HepG2 (cell line): ENCODE data around the gene ADGRD1. TPM values are rescaled to one million over a fixed set of nuclear protein-coding genes. Genes with fewer than 3 reads are reported as not detected.

Source experiments
- ATAC-seq: fragments of 200-7000 bp; cut with Tn5 transposase; 3 replicates; pipeline ENCODE4 v1.9.1; 2020; ENCODE audit warnings: mild to moderate bottlenecking, moderate library complexity
- BruUV-seq: library from RNA; stranded (reverse); fragments of 400-500 nt; replicated peaks from 2 replicates; lab custom pipeline; 2021; lab: Mats Ljungman, UMichigan
- CTCF ChIA-PET: fragments of 300-600 bp; formaldehyde crosslinking; extraction: SDS; loops from one replicate; lab custom pipeline; 2021; ENCODE audit warnings: low total read pairs, inconsistent platforms, low intra/inter-chr PET ratio; lab: Yijun Ruan, JAX
- POLR2A ChIA-PET: fragments of 350-600 bp; sonication (Branson Sonifier 250); formaldehyde crosslinking; loops from one replicate; lab custom pipeline; 2020; ENCODE audit warnings: antibody characterized with exemption, inconsistent platforms; lab: Yijun Ruan, JAX
- DNase-seq: peaks from one replicate; pipeline ENCODE4 v3.0.0-alpha.2; 2015; ENCODE audit warnings: low spot score
- FAIRE-seq: peaks from 3 replicates; lab custom pipeline; 2011; peaks lifted over from hg19 to GRCh38; lab: Jason Lieb, UNC
- H2AFZ ChIP-seq: one replicate; pipeline ENCODE4 v1.6.1; 2011; ENCODE audit warnings: low read length, inconsistent platforms
- H3K27ac ChIP-seq: fragments of 300-600 bp; 3 replicates; pipeline ENCODE4 v1.8.0; 2011; ENCODE audit warnings: mixed run types, mild to moderate bottlenecking, mixed read lengths, low read length, inconsistent platforms; ENCODE audit not compliant: insufficient read depth; ENCODE audit errors: extremely low read length
- H3K27me3 ChIP-seq, 2 experiments: fragments of 200-600 bp in 1 of 2; 2 replicates in 1 of 2; 3 replicates in 1 of 2; pipeline versions ENCODE4 v1.6.0 to v1.8.0; 2011; ENCODE audit warnings: low read length in 2 of 2, mild to moderate bottlenecking in 2 of 2, moderate library complexity in 2 of 2, inconsistent platforms in 1 of 2; ENCODE audit not compliant: insufficient read depth in 2 of 2, control insufficient read depth in 1 of 2
- H3K36me3 ChIP-seq, 2 experiments: fragments of 200-600 bp in 1 of 2; replicated peaks in 1 of 2; 2 replicates in 1 of 2; 3 replicates in 1 of 2; pipeline versions ENCODE4 v1.5.1 to v1.8.0; 2011; ENCODE audit warnings: low read length in 2 of 2, inconsistent platforms in 1 of 2; ENCODE audit not compliant: insufficient read depth in 2 of 2, control insufficient read depth in 1 of 2
- H3K4me1 ChIP-seq: 2 replicates; pipeline ENCODE4 v1.5.1; 2012; ENCODE audit warnings: low read length, inconsistent platforms; ENCODE audit not compliant: insufficient read depth
- H3K4me2 ChIP-seq: 2 replicates; pipeline ENCODE4 v1.6.0; 2011; ENCODE audit warnings: low read depth, low read length, inconsistent platforms
- H3K4me3 ChIP-seq, 3 experiments: fragments of 200-600 bp in 1 of 3; sonication (generic), shearing (Covaris generic) in 1 of 3; replicated peaks in 1 of 3; 2 replicates each; pipeline ENCODE4 v1.5.1; 2011 to 2016; ENCODE audit warnings: low read length in 3 of 3, inconsistent platforms in 2 of 3, low read depth in 2 of 3, mild to moderate bottlenecking in 2 of 3, control low read depth in 1 of 3, mixed read lengths in 1 of 3; ENCODE audit not compliant: insufficient read depth in 1 of 3
- H3K79me2 ChIP-seq: one replicate; pipeline ENCODE4 v1.6.1; 2011; ENCODE audit warnings: low read length, inconsistent platforms; ENCODE audit not compliant: insufficient read depth
- H3K9ac ChIP-seq: 2 replicates; pipeline ENCODE4 v1.6.0; 2011; ENCODE audit warnings: mild to moderate bottlenecking, low read depth, low read length, inconsistent platforms; ENCODE audit not compliant: insufficient read depth
- H3K9me3 ChIP-seq: 2 replicates; pipeline ENCODE4 v1.5.1; 2012; ENCODE audit warnings: mild to moderate bottlenecking, low read length
- H4K20me1 ChIP-seq: 2 replicates; pipeline ENCODE4 v1.6.0; 2011; ENCODE audit warnings: inconsistent platforms, mild to moderate bottlenecking, low read length, moderate library complexity; ENCODE audit not compliant: insufficient read depth
- AKAP8 ChIP-seq: sonication (generic); formaldehyde crosslinking; IDR thresholded peaks from 2 replicates; pipeline ENCODE4 v1.5.1; 2020; ENCODE audit warnings: mild to moderate bottlenecking, missing genetic modification reagents
- CAMTA2 ChIP-seq: sonication (generic); formaldehyde crosslinking; IDR thresholded peaks from 2 replicates; pipeline ENCODE4 v1.4.0; 2020; ENCODE audit warnings: mild to moderate bottlenecking, missing genetic modification reagents, borderline replicate concordance
- ESRRA ChIP-seq: sonication (generic); formaldehyde crosslinking; IDR thresholded peaks from 2 replicates; pipeline ENCODE4 v1.5.1; 2020; ENCODE audit warnings: mild to moderate bottlenecking, low read depth, missing genetic modification reagents
- FOXJ3 ChIP-seq: sonication (generic); formaldehyde crosslinking; IDR thresholded peaks from 2 replicates; pipeline ENCODE4 v1.4.0; 2020; ENCODE audit warnings: missing genetic modification reagents, mild to moderate bottlenecking, borderline replicate concordance
- HNF4G ChIP-seq, 2 experiments: sonication (generic) in 1 of 2; formaldehyde crosslinking in 1 of 2; IDR thresholded peaks; 2 replicates each; pipeline versions ENCODE4 v1.4.0 to v1.6.1; 2011 to 2020; ENCODE audit warnings: borderline replicate concordance in 2 of 2, low read depth in 2 of 2, mild to moderate bottlenecking in 2 of 2, low read length in 1 of 2, missing genetic modification reagents in 1 of 2, moderate library complexity in 1 of 2
- KLF16 ChIP-seq, 2 experiments: sonication (generic) in 1 of 2; formaldehyde crosslinking in 1 of 2; IDR thresholded peaks; 2 replicates each; pipeline versions ENCODE4 v1.6.1 to v1.8.0; 2016 to 2023; ENCODE audit warnings: missing genetic modification reagents in 2 of 2, missing compliant biosample characterization in 1 of 2
- MXD4 ChIP-seq: IDR thresholded peaks from 2 replicates; pipeline ENCODE4 v1.6.1; 2016; ENCODE audit warnings: mild to moderate bottlenecking, missing biosample characterization, missing genetic modification reagents
- TAF15 ChIP-seq: fragments of 200-400 bp; formaldehyde crosslinking; IDR thresholded peaks from one replicate; pipeline ENCODE4 v1.6.1; 2018; ENCODE audit warnings: mild to moderate bottlenecking, low read depth, low read length; ENCODE audit not compliant: poor library complexity, severe bottlenecking
- TCF7 ChIP-seq: sonication (generic); IDR thresholded peaks from 2 replicates; pipeline ENCODE4 v1.6.1; 2016; ENCODE audit warnings: antibody characterized with exemption, low read depth
- ZNF383 ChIP-seq: sonication (generic); formaldehyde crosslinking; IDR thresholded peaks from 2 replicates; pipeline ENCODE4 v1.4.0; 2020; ENCODE audit warnings: missing genetic modification reagents, mild to moderate bottlenecking, borderline replicate concordance
- ZNF652 ChIP-seq: IDR thresholded peaks from 2 replicates; pipeline ENCODE4 v1.6.1; 2016; ENCODE audit warnings: low read depth, borderline replicate concordance
- ZSCAN9 ChIP-seq: IDR thresholded peaks from 2 replicates; pipeline ENCODE4 v1.6.1; 2016; ENCODE audit warnings: borderline replicate concordance
- whole genome bisulfite sequencing: methylation state at CpG from one replicate; pipeline ENCODE4 v1.1.6; 2017; ENCODE audit warnings: low lambda C conversion rate; 5-methylcytosine and 5-hydroxymethylcytosine counted together
- in situ Hi-C: cut with HindIII; loops from 2 replicates; pipeline ENCODE4 v1.10.0; 2017; ENCODE audit warnings: low pct_unique_long_range_greater_than_20kb; ENCODE audit not compliant: extremely low pct_ligation_motif_present
- intact Hi-C: fragments of 100-400 bp; cut with micrococcal nuclease; formaldehyde crosslinking; loops from one replicate; pipeline ENCODE4 v1.10.0; 2022; ENCODE audit not compliant: unreplicated experiment
- polyA plus RNA-seq, 8 experiments: library from polyadenylated mRNA; depleted of rRNA in 3 of 8; stranded (reverse) in 7 of 8; unstranded in 1 of 8; fragments of >200 nt; fragmentation: Illumina TruSeq in 4 of 8; extraction: Trizol in 4 of 8; gene quantifications; 2 replicates each; pipeline versions ENCODE4 v1.2.1 to v1.2.3, GENCODE V29; 2011 to 2016; ENCODE audit warnings: low read depth in 4 of 8, missing spikeins in 1 of 8, mixed read lengths in 1 of 8; ENCODE audit not compliant: insufficient read depth in 1 of 8
- total RNA-seq, 5 experiments: library from RNA; depleted of rRNA; stranded (reverse); fragments of >200 nt; fragmentation: Illumina TruSeq; extraction: Trizol; gene quantifications; 2 replicates each; pipeline ENCODE4 v1.2.3, GENCODE V29; 2016; ENCODE audit warnings: low read depth in 1 of 5

ADGRD1 gene
- total and polyA plus RNA-seq, 2 of the 13 experiments (the other 11 are each of a cell fraction or from before 2014, with no cell fraction given): 0.46 to 12.4 TPM

- TF ChIP-seq TCF7 (no peak), KLF16 (CRISPR knock-in tag; IDR thresholded peaks at IDR 0.05) (no peak), AKAP8 (no peak)
These were observed 118.9 kb downstream of the ADGRD1 start (continued) for GRCh38 chr12:131072451-131073230.

DNA sequence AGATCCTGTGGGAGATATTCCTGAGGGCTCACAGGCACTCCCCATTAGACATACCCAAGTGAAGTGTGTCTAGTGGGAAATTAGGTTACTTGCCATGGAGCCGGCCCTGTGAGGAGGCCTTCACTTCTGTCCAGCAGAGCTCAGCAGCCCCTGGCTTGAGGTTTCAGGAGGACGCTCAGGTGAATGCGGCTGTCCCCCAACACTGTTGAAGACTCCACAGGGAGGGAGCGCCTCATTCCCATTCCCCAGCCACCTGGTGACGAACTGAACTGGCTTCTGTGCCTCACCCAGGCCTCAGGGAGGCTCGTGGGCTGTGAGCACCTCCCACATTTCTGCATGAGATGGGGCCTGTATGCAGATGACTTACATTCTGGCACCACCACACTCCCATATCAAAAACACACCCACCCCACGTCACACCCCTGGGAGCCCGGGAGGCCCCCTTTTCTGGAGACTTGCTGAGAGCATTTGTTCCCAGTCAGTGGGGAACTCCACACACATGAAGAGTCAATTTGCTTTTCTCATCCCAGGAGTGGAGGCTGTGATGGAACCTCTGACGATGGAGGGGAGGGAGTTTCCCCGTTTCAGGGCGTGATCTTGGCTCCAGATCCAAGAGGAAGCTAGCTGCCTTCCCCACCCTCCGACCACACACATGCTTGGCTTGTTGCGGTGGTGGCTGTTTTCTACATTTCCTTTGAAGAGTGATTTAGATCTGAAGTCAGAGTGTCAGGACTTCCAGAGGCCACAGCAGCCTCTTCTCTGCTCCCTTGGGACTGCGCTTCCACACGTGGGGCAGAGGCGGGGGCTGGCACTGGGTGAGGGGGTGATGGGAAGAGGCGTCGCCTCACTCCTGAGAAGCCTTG lies 120.7 kb downstream of the ADGRD1 start:
- POLR2A ChIA-PET: no interaction called here
- H3K4me1 ChIP-seq: no peaks in the 10 kb centered on the region
- BruUV-seq: no TSS peak
- no peaks in the 10 kb centered on the region for H3K27me3 ChIP-seq
- H4K20me1 ChIP-seq: 0 out of 2 replicates have a peak, but pooled peaks cover 2% of the 10 kb centered on the region
- no peaks in the 10 kb centered on the region for H3K79me2 ChIP-seq
- H3K9me3 ChIP-seq: no peaks in the 10 kb centered on the region
- WGBS: 84% methylated on average over 15 of the region's 18 CpGs
- no peak overlapping the region for H3K9ac ChIP-seq
- no peak overlapping the region for H2AFZ ChIP-seq
- FAIRE-seq (no peak), DNase-seq (no peak)
- H3K4me3 ChIP-seq: no peak overlapping the region
- intact Hi-C loops: no loop called here
- in situ Hi-C loops: no loop called here
- CTCF ChIA-PET: no interaction called here
- no peak overlapping the region for H3K27ac ChIP-seq
- no peaks in the 10 kb centered on the region for H3K36me3 ChIP-seq
- H3K4me2 ChIP-seq: no peak overlapping the region
- TF ChIP-seq ZNF383 (CRISPR knock-in tag) (no peak), ZSCAN9 (CRISPR knock-in tag) (no peak), TAF15 (no peak), CAMTA2 (no peak), FOXJ3 (CRISPR knock-in tag) (no peak), ZNF652 (CRISPR knock-in tag) (no peak), HNF4G (IDR thresholded peaks at IDR 0.05; ENCODE audit: borderline replicate concordance, low read depth, low read length) (no peak), HNF4G (CRISPR knock-in tag; IDR thresholded peaks at IDR 0.05; ENCODE audit: borderline replicate concordance, low read depth) (no peak), ESRRA (CRISPR knock-in tag) (no peak), MXD4 (CRISPR knock-in tag) (no peak)
- TF ChIP-seq, all 625 proteins: peak for 0
- ATAC-seq: no peak
